GM19023 (cell line): ENCODE results near the gene PYROXD2.

Source experiments
- ATAC-seq: cut with Tn5 transposase; IDR thresholded peaks from one replicate; pipeline ENCODE4 v1.9.1; 2021; ENCODE audit warnings: mild to moderate bottlenecking, moderate library complexity; ENCODE audit not compliant: unreplicated experiment

Gene PYROXD2

DNA sequence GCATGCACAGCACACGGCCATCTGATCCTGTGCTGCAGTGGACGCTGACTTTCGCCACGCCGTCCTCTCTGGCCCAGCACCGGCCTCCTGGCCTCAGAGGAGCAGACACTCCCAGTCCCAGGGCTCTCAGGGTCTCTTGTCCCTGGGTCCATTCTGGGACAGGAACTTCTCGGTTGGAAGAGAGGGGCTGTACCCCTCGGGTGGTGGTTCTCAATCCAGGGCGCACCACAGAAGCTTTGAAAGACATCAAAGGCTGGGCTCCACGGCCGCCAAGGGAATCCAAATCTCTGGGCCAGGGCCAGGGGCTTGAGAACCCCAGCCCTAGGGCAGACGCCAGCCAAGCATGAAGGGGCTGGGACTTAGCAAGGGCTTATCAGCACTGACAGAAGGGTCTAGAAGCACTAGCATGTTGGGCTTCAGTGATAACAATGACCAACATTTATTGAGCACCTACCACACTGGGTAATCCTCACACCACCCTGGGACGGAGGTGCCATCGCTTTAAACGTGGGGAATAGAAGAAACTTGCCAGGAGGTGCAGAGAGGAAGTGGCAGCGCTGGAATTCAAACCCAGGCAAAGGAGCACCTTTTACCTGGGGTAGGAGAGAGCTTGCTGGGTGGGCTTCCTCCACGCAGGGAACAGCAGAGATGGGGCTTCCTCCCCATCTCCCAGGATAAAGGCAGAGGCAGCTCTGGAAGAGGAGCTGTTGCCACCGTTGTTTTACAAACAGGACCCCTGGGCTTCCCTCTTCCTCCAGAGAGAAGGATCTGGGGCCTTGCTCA is 1.8 kb upstream of the PYROXD2 start:
- ATAC-seq, result no peak

DNA sequence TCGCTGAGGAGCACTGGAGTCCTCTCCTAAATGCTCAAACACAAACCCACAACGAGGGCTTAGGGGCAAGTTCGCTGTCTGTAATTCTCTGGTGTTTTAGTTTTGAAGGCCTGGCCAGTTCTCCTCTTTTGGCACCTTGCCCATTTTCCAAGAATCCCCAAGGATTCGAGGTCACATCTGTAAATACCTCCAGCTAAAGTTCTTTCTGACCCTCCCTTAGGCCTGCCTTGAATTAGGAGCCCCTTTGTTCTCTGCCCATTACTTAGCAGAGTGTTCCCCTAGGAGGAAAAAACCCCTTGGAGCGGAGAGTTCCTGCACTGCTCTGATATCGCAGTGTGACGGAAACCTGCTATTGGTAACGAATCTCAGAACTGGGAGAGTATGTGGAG is 743 bp upstream of the PYROXD2 start:
- no peak for ATAC-seq

DNA sequence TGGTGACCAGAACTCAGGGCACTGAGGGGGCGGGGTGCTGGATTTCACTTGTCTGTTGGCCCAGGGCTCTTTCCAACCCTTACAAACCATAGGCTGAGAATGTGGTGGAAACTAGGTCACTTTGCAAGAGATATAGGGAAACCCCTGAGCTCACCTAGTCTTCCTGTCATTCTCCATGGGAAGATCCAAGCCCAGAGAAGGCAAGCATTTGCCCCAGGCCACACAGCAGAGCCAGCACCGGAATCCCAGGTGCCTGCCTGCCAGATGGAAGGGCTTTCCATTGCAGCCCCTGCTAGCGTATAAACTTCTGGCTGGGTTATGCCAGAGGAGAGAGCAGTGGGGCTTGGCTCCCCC is 427 bp downstream of the PYROXD2 start:
- ATAC-seq, result no peak

DNA sequence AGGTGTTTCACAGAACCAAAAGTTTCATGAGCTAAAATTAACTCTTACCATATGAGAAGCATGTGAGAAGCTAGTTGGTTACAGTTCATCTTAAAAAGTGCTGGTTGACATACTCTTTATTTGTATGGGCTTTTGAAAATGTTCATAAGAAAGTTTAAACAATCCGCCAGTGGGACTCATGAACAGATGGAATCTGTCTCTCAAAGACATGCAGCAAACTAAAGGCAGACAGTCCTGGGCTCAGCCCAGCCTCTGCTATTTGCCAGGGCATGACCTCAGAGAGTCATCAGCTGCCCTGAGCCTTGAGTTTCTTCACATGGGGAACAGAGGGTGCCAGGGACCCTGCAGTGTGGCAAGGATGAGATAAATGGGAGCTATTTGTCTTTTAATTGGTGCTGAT is 3.2 kb downstream of the PYROXD2 start:
- ATAC-seq, result no peak

DNA sequence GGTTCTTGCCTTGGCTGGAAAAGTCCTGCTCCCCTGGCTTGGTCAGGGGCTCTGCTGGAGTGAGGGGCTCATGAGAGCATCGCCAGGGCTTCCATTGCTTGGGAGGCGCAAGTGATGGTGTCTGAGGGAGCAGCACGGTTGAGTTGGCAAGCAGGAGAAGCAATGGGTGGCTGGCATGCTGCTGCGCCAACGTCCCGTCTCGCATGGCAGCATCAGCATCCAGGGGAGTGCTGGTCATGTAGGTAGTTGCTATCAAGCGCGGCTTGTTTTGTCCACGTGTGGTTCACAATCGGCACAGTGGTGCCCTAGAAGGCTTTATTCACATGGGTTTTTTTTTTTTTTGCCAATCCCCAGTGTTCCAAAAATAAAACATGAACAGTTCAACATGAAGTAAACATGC is 3.8 kb downstream of the PYROXD2 start:
- no peak for ATAC-seq

DNA sequence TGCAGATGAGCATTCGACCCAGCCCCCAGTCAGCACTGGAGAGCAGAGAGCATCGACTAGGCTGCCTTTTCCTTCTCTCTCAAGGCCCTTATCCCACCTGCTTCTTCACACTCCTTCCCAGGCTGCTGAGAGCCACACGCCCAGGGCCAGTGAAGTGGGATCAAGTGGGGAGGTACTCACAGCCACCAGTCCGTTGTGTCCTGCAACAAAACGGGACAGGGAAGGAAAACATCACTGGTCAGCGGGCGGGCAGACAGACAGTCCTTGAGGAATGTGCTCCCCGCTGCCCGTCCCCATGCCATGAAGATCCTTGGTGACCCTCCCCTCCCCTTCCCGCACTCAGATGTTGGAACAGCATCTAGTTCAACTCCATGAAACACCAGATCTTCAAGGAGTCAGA is 4.2 kb downstream of the PYROXD2 start:
- no peak for ATAC-seq

DNA sequence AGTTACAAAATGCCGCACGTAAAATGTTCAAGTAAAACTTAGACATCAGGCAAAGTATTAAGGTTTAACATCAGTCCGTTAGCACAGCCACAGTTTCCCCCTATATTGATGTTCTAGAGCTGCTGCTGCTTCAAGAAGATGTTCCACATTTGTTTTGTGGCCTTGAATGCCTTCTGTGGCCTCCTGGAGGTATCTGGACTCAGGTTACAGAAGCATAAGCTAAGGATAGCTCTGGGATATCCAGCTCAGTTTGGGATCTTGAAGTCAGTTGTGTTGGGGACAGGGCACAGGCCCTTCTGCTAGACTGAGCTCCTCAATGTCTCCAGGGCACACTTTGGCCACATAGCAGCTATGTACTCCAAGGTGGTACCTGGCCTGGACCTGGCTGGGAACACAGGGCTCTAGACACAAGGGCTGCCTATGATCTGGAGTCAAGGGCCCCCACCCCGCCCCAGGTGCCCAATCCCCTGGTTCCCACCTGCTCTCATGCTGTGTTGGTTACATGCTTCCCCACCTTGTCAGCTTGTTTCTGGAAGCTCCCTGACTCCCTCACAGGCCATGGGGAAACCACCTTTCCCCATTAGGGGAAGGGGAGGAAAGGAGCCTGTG is 4.7 kb downstream of the PYROXD2 start:
- no peak for ATAC-seq

DNA sequence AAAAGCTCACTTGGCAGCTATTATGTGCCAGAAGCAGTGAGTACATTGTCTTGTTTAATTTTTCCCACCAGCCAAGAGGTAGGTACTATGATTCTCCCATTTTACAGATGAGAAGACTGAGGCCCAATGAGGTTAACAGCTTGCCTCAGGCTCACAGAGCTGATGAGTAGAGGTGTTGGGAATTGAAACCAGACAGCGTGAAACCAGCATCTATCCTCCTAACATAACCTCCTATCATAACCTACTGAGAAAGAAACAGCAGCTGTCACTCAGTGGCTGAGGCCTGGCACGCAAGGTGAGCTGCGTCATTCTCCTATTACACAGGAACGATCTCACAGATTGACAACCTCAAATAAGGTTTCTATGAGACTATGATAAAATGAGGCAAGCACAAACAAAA is 6.2 kb downstream of the PYROXD2 start:
- no peak for ATAC-seq

DNA sequence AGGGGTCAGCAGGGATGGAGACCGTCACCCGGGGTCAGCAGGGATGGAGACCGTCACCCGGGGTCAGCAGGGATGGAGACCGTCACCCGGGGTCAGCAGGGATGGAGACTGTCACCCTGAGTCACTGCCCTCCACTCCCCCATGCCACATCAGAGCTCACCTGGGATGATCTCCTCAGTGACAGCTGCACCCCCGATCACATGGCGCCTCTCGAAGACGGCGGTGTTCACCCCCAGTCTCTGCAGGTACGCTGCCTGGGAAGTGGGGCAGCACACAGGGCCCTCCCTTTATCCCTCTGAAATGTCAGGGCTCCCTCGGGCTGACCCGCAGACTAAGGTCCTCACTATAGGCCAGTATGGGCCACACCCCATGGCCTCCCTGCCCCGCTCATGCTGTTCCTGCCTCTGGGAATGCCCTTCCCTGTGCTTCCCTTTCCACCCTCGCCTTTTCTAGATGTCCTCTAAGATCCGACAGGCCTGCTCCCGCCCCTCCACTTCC is 7.2 kb downstream of the PYROXD2 start:
- no peak for ATAC-seq

DNA sequence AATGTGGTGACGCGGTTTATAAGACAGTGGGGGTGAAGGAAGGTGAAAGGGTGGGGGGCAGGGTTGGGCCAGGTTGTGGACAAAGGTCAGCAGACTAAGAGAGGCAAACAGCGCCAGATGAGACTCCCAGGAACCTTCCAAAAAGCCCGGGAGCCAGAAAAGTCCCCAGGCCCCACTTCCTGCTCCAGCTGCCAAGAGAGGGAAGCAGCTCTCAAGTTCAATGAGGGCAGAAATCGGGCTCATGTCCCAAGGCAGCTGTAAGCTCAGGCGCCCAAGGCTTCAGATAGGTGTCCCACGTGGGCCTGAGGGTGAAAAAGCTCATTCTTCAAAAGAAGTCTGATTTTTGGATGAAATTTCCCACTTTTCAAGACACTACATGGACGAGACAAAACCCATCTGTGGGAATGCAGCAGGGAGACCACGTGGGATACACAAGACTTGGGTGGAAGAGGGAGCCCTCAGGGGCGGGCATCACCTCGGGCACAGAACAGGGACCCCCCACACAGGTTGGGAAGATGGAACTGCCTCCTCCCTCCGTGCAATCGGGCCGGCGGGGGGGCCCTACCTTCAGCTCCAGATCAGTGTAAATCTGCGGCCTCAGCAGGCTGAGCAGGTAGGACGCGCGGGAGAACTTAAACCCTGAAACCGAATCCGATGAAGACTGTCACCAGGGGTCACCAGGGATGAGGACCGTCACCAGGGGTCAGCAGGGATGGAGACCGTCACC is 7.8 kb downstream of the PYROXD2 start:
- no peak for ATAC-seq

DNA sequence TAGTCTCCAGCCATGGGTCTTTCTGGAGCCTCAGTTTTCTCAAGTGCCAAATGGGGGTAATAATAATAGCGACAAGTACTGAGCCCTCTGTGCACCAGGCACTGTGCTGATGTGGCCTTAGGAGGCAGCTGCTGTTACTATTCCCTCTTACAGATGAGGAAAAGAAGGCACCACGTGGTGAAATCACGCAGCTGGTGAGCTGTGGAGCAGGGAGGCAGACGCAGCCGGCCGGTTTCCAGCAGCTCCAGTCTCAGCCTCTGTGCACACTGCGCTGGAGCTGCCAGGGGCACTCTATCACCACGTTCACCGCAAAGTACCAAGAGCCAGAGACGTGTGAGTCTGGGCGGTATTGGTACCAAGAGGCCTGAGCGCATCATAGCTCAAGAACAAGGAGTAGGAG is 9.6 kb downstream of the PYROXD2 start:
- no peak for ATAC-seq

DNA sequence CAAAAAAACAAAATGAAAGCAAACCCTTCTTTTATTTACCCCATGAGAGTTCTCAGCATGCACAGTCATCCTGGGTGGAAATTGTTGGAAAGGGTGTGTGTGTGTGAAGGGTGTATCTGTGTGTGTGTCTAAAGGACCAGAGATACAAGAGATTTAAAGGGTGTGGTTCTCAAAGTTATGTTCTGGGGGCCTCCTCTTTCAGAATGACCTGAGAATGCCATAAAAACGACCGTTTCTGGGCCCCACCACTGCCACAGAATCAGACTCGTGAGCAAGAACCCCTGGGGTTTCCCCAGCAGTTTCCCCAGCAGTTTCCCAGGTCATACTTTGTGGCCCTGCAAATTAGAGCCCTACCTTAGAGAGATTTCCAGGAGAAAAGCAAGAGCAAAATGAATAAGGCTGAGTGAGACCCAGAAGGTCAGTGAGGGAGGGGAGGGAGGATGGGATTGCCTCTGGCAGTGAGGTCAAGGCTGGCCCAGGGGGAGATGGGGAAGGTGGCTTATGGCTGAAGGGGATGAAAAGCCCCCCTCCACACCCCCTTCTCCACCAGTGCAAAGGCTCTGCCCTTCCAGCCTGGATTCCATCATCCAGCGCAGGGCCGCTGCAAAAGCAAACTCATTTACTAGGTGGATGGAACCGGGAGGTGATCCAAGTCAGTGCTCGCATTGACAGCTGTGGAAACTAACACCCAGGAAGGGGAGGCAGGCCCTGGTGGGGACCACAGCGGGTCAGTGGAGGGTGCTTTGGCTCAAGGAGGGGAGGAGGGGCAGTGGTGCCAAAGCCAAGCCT is 10.2 kb downstream of the PYROXD2 start:
- ATAC-seq, result peak; percentile 66

DNA sequence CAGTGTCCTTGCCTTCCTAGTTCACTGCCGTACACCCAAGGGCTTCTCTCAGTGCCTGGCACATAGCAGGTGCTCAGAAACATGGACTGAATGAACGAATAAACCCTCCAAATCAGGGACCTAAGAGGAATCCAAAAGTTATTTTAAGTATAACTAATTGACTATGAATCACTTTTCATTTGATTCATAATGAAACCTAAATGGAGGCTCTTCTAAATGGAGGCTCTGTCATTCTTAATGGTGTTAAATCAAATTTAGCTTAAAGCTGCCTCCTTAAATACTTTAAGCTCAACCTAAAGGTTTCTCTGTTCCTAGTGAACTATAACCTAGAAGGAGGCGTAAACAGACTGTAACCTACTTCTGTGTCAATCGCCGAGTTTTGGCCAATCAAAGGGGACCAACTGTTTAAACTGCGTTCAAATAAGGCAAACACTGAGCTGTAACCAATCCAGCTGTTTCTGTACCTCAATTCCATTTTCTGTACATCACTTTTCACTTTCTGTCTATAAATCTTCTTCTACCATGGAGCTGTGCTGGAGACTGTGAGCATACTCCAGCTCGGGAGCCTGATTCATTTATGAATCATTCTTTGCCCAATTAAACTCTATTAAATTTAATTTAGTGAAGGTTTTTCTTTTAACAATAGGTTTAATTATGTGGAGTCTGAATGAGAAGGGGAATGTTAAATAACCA is 11.0 kb downstream of the PYROXD2 start:
- ATAC-seq, result no peak

DNA sequence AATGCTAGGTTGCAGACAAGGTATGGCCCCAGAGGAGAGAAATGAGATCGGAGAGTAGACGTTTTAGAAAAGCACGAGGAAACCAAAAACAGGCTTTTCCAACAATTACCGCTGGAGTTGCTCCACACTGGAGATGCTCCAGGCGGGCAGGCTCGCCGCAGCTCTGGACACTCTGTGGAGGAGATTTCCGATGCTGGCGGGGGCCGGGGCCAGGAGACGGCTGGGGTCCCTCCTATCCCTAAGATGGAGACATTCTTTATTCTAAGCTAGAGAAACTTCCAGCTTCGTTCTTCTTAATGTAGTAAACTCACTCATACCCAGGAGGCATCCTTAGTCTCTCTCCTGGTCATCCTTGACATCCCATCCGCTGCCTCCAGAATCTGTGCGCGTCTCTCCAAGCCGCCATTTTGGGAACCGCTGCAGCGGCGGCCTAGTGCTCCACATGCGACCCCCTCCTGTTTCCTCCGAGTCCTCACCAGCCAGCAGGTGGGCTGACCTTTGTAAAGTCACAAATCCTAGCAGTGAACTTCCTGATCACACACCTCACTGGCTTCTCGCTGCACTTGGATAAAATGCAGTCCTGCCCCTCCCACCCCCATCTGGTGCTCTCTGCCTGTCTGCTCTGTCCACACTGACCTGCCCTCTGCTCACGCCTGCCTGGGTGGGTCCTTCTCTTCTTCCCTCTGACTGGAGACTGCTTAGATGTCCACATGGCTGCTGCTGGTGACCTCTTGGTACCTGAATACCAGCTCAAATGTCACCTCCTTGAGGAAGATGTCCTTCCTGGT is 11.9 kb downstream of the PYROXD2 start:
- no peak for ATAC-seq

DNA sequence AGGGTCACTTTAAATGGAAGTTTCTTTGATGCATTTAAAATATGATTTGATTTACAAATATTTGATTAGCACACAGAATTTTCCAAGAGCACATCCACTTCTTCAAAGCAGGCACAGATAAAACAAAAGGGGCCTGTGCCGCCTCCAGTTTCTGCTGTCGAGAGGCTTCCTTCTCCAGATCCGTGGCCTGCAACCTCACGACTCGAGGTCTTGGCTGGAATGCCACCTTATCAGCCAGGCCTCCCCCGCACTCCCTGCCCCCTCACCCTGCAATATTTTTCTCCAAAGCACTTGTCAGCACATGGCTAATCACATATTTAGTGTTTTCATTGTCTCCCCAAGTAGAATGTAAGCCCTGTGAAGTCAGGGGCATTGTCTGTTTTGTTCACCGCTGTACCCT is 12.5 kb downstream of the PYROXD2 start:
- no peak for ATAC-seq

DNA sequence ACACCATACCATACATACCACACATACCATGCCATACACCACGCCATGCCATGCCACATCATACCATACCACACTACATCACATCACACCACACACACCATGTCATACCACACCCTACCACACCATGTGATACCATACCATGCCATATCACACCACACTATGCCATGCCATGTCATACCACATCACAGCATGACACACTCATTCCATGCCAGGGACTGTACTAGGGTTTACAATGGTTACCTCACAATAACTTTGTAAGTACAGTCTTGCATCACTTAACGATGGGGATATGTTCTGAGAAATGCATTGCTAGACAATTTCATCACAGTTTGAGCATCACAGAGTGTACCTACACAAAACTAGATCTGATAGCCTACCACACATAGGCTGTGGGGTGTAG is 14.5 kb downstream of the PYROXD2 start:
- no peak for ATAC-seq

DNA sequence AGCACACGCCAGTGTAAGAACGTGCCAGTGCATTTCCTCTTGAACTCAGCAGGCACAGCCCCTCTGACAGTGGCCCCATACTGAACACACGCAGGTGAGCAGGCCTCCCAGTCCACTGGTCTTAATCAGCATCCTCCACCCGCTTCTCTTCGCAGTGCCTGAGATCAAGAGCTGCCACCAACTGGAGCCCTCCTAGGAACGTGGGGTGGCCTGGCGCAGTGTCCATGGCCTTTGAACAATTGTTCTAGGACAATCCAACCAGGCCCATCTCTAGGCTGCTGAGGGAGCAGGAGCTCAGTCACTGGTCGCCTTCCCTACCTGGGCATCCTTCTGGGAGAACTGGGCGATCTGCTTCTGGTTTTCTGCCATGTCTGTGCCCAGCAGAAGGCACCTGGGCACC is 15.2 kb downstream of the PYROXD2 start:
- ATAC-seq, result no peak

DNA sequence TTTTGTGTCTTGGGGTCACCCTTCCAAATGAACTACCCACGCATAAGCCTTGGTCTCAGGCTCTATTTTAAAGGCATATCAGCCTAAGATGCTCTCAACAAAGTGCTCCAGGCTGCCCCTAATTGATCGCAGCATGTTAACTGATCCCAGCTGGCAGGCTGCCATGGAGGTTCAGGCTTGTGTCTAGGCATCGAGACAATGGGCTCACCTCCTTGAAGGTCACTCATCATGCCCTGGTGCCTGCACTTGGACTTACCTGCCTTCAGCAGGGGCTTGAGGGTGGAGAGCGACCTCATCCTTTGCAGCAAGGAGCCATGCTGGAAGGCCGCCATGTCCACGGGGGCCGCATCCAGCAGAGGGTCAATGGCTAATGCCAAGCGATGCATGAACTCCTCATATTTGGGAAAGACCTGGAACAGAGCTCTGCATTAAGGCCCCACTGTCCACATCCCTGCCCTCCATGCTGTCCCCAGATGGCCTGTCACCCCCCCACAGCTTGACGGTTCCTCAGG is 17.8 kb downstream of the PYROXD2 start:
- ATAC-seq, result no peak
